Astrocyte (in vitro differentiated cells and primary cell): Measurements from ENCODE around the gene NT5C.

ENCODE experiments used
- CTCF ChIP-seq: IDR thresholded peaks from 2 replicates; pipeline ENCODE4 v1.5.1; 2011; ENCODE audit warnings: low read depth, mild to moderate bottlenecking, inconsistent platforms, low read length, moderate library complexity; ENCODE audit not compliant: insufficient read depth
- EZH2 ChIP-seq: IDR thresholded peaks from 2 replicates; pipeline ENCODE4 v1.6.1; 2012; ENCODE audit warnings: mild to moderate bottlenecking, low read length, inconsistent platforms; ENCODE audit not compliant: insufficient read depth

GRCh38 chr17:75138519-75138918 is 7.0 kb upstream of the NT5C start:
- no peak for TF ChIP-seq EZH2
- TF ChIP-seq CTCF: no peak
